Measurements from ENCODE around the gene MRPL2.

Gene MRPL2

DNA sequence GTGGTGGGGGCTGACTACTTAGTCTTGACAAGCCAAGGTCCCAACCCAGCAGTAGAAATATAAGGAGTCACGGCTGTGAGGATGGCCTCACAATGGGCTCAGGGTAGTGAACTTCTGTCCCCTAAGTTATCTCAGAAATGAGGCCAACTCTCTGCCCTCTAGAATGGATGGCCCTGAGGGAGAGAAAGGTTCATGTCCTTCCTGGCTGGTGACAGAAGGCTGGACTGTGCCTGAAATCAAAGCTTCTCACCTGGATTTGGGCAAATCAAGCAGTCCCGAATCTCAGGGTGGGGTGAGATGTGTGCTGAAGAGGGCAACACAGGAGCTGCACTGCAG lies 25.1 kb downstream of the MRPL2 start:
- no peak for DNase-seq (ENCODE audit: low spot score)
- WGBS, 2 donors (ENCODE audit: extremely low coverage in 2 of 2, insufficient read length in 2 of 2, insufficient replicate concordance in 1 of 2), result no CpG with 5 or more reads among the region's 2 CpGs
- Histone ChIP-seq H3K4me3 (ENCODE audit: low read length in 2 of 2) (no peak overlapping the region), H3K79me1 (ENCODE audit: low read depth, low read length) (peaks cover 4% of the 10 kb centered on the region), H3K18ac (ENCODE audit: low read length) (no peak overlapping the region), H2BK5ac (ENCODE audit: low read length) (no peak overlapping the region), H2BK120ac (ENCODE audit: low read depth, low read length) (no peak overlapping the region), H3K27ac (replicated peaks; ENCODE audit: low read length) (no peak overlapping the region), H2AK5ac (ENCODE audit: low read depth, low read length) (no peak overlapping the region), H3K9ac (ENCODE audit: low read depth, low read length, poor library complexity) (no peak overlapping the region), H3K23ac (ENCODE audit: low read depth, low read length, poor library complexity) (no peak overlapping the region), H3K36me3 (replicated peaks in 1 of 2; ENCODE audit: control insufficient read depth in 2 of 2, insufficient read depth in 2 of 2, low read length in 2 of 2) (peaks cover 47 to 83% of the 10 kb centered on the region in 2 donors), H3K9me3 (replicated peaks in 1 of 2; ENCODE audit: control insufficient read depth in 2 of 2, insufficient read depth in 1 of 2, low read depth in 1 of 2, low read length in 2 of 2) (no peaks in the 10 kb centered on the region), H3K4me2 (ENCODE audit: insufficient read depth, low read length, poor library complexity, severe bottlenecking) (no peak overlapping the region), H4K91ac (ENCODE audit: low read depth, low read length, poor library complexity) (no peak overlapping the region), H3K27me3 (ENCODE audit: control insufficient read depth in 3 of 3, insufficient read depth in 3 of 3, low read depth in 1 of 3, low read length in 3 of 3) (no peaks in the 10 kb centered on the region), H3K4ac (ENCODE audit: low read length) (no peak overlapping the region), H2AFZ (ENCODE audit: low read length) (no peak overlapping the region), H4K8ac (ENCODE audit: low read depth, low read length) (no peak overlapping the region), H3K14ac (ENCODE audit: low read length) (no peak overlapping the region), H2BK12ac (ENCODE audit: low read length) (no peak overlapping the region), H3K4me1 (ENCODE audit: control insufficient read depth in 2 of 2, insufficient read depth in 1 of 2, low read depth in 1 of 2, low read length in 2 of 2) (peaks cover 0 to 3% of the 10 kb centered on the region in 2 donors), H2BK15ac (ENCODE audit: low read length) (no peak overlapping the region)

DNA sequence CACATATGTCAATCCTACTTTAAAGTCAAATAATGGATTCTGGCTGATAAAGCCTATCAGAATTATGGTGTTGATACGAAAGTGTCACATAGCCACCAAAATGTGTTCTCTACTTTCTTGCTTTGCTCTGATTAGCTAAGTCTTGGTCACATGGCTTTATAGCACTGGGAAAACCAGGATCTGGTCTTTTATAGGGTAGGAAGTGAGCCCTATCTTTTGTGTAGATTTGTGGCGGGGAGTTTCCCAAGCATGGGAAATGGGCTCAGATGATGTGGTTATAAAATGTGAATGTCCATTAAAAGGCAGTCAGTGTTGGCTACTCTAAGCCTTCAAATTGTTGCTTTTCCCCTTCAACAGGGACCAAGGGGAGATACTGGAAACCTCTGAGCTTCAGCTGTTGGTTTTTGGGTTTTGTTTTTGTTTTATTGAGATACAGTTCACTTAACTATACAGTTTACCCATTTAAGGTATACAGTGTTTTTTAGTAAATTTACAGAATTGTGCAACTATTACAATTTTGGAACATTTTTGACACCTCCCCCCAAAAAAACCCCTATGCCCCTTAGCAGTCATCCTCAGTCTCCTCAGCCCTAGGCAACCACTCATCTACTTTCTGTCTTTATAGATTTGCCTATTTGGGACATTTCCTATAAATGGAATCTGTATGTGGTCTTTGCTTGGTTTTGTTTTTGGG lies 25.6 kb downstream of the MRPL2 start:
- Histone ChIP-seq H2BK5ac (ENCODE audit: low read length) (no peak overlapping the region), H2AFZ (ENCODE audit: low read length) (no peak overlapping the region), H4K8ac (ENCODE audit: low read depth, low read length) (no peak overlapping the region), H3K9ac (ENCODE audit: low read depth, low read length, poor library complexity) (no peak overlapping the region), H3K4me2 (ENCODE audit: insufficient read depth, low read length, poor library complexity, severe bottlenecking) (no peak overlapping the region), H3K79me1 (ENCODE audit: low read depth, low read length) (peaks cover 4% of the 10 kb centered on the region), H2BK120ac (ENCODE audit: low read depth, low read length) (no peak overlapping the region), H3K4ac (ENCODE audit: low read length) (no peak overlapping the region), H3K27ac (replicated peaks; ENCODE audit: low read length) (no peak overlapping the region), H3K36me3 (replicated peaks in 1 of 2; ENCODE audit: control insufficient read depth in 2 of 2, insufficient read depth in 2 of 2, low read length in 2 of 2) (peaks cover 47 to 83% of the 10 kb centered on the region in 2 donors), H3K18ac (ENCODE audit: low read length) (no peak overlapping the region), H3K14ac (ENCODE audit: low read length) (no peak overlapping the region), H3K27me3 (ENCODE audit: control insufficient read depth in 3 of 3, insufficient read depth in 3 of 3, low read depth in 1 of 3, low read length in 3 of 3) (no peaks in the 10 kb centered on the region), H3K9me3 (replicated peaks in 1 of 2; ENCODE audit: control insufficient read depth in 2 of 2, insufficient read depth in 1 of 2, low read depth in 1 of 2, low read length in 2 of 2) (no peaks in the 10 kb centered on the region), H2BK12ac (ENCODE audit: low read length) (no peak overlapping the region), H2AK5ac (ENCODE audit: low read depth, low read length) (no peak overlapping the region), H2BK15ac (ENCODE audit: low read length) (no peak overlapping the region), H4K91ac (ENCODE audit: low read depth, low read length, poor library complexity) (no peak overlapping the region), H3K4me1 (ENCODE audit: control insufficient read depth in 2 of 2, insufficient read depth in 1 of 2, low read depth in 1 of 2, low read length in 2 of 2) (peaks cover 0 to 3% of the 10 kb centered on the region in 2 donors), H3K4me3 (ENCODE audit: low read length in 2 of 2) (no peak overlapping the region), H3K23ac (ENCODE audit: low read depth, low read length, poor library complexity) (no peak overlapping the region)
- no CpG with 5 or more reads among the region's 2 CpGs for WGBS, 2 donors (ENCODE audit: extremely low coverage in 2 of 2, insufficient read length in 2 of 2, insufficient replicate concordance in 1 of 2)
- no peak for DNase-seq (ENCODE audit: low spot score)

DNA sequence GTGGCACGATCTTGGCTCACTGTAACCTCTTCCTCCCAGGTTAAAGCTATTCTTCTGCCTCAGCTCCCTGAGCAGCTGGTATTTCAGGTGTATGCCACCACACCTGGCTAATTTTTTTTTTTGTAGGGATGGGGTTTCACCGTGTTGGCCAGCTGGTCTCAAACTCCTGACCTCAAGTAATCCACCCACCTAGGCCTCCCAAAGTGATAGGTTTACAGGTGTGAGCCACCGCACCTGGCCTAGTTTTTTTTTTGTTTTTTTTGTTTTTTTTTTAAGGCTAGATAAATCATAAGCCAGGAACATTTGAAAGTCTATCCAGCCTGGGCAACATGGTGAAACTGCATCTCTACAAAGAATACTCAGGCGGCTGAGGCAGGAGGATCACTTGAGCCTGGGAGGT lies 26.9 kb downstream of the MRPL2 start:
- Histone ChIP-seq H3K9ac (ENCODE audit: low read depth, low read length, poor library complexity) (no peak overlapping the region), H4K8ac (ENCODE audit: low read depth, low read length) (no peak overlapping the region), H3K9me3 (replicated peaks in 1 of 2; ENCODE audit: control insufficient read depth in 2 of 2, insufficient read depth in 1 of 2, low read depth in 1 of 2, low read length in 2 of 2) (no peaks in the 10 kb centered on the region), H3K4me2 (ENCODE audit: insufficient read depth, low read length, poor library complexity, severe bottlenecking) (no peak overlapping the region), H3K4me1 (ENCODE audit: control insufficient read depth in 2 of 2, insufficient read depth in 1 of 2, low read depth in 1 of 2, low read length in 2 of 2) (peaks cover 0 to 3% of the 10 kb centered on the region in 2 donors), H3K36me3 (replicated peaks in 1 of 2; ENCODE audit: control insufficient read depth in 2 of 2, insufficient read depth in 2 of 2, low read length in 2 of 2) (peaks cover 38 to 82% of the 10 kb centered on the region in 2 donors), H3K27me3 (ENCODE audit: control insufficient read depth in 3 of 3, insufficient read depth in 3 of 3, low read depth in 1 of 3, low read length in 3 of 3) (no peaks in the 10 kb centered on the region), H3K23ac (ENCODE audit: low read depth, low read length, poor library complexity) (no peak overlapping the region), H2AK5ac (ENCODE audit: low read depth, low read length) (no peak overlapping the region), H3K14ac (ENCODE audit: low read length) (no peak overlapping the region), H2BK5ac (ENCODE audit: low read length) (no peak overlapping the region), H2BK120ac (ENCODE audit: low read depth, low read length) (no peak overlapping the region), H2BK15ac (ENCODE audit: low read length) (no peak overlapping the region), H2AFZ (ENCODE audit: low read length) (no peak overlapping the region), H3K18ac (ENCODE audit: low read length) (no peak overlapping the region), H3K4me3 (ENCODE audit: low read length in 2 of 2) (no peak overlapping the region), H3K27ac (replicated peaks; ENCODE audit: low read length) (no peak overlapping the region), H3K4ac (ENCODE audit: low read length) (no peak overlapping the region), H3K79me1 (ENCODE audit: low read depth, low read length) (peaks cover 3% of the 10 kb centered on the region), H2BK12ac (ENCODE audit: low read length) (no peak overlapping the region), H4K91ac (ENCODE audit: low read depth, low read length, poor library complexity) (no peak overlapping the region)
- DNase-seq (ENCODE audit: low spot score), result no peak
- WGBS, 2 donors (ENCODE audit: extremely low coverage in 2 of 2, insufficient read length in 2 of 2, insufficient replicate concordance in 1 of 2), result no CpG with 5 or more reads among the region's 4 CpGs

DNA sequence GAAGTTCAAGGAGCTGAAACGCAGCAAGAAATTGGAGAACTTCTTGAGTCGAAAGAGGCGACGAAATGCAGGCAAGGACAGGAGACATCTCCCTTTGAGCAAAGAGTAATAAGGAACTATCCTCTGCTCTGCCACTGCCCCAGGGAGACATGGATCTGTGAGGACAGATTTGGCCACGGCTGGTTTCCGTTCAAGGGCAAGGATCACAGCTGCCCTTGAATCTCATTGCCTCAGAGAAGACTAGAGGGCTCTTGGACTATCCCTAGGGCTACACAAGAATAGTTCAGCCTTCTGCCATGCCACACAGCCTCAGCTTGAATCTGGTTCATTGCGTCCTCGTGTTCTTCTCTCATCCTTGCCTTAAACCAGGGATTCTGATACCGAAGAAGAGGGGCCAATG lies 30.1 kb downstream of the MRPL2 start:
- H2BK12ac ChIP-seq (ENCODE audit: low read length), result no peak overlapping the region
- no peaks in the 10 kb centered on the region for H3K79me1 ChIP-seq (ENCODE audit: low read depth, low read length)
- DNase-seq (ENCODE audit: low spot score), result no peak
- no peak overlapping the region for H2BK120ac ChIP-seq (ENCODE audit: low read depth, low read length)
- no peak overlapping the region for H4K8ac ChIP-seq (ENCODE audit: low read depth, low read length)
- no peak overlapping the region for H3K23ac ChIP-seq (ENCODE audit: low read depth, low read length, poor library complexity)
- no peaks in the 10 kb centered on the region for H3K9me3 ChIP-seq (replicated peaks in 1 of 2; ENCODE audit: control insufficient read depth in 2 of 2, insufficient read depth in 1 of 2, low read depth in 1 of 2, low read length in 2 of 2)
- no peaks in the 10 kb centered on the region for H3K27me3 ChIP-seq (ENCODE audit: control insufficient read depth in 3 of 3, insufficient read depth in 3 of 3, low read depth in 1 of 3, low read length in 3 of 3)
- no peak overlapping the region for H3K27ac ChIP-seq (replicated peaks; ENCODE audit: low read length)
- H2BK5ac ChIP-seq (ENCODE audit: low read length), result no peak overlapping the region
- no peak overlapping the region for H3K14ac ChIP-seq (ENCODE audit: low read length)
- no peaks in the 10 kb centered on the region for H3K4me1 ChIP-seq (ENCODE audit: control insufficient read depth in 2 of 2, insufficient read depth in 1 of 2, low read depth in 1 of 2, low read length in 2 of 2)
- H2AK5ac ChIP-seq (ENCODE audit: low read depth, low read length), result no peak overlapping the region
- no peak overlapping the region for H4K91ac ChIP-seq (ENCODE audit: low read depth, low read length, poor library complexity)
- H3K9ac ChIP-seq (ENCODE audit: low read depth, low read length, poor library complexity), result no peak overlapping the region
- peaks cover 43 to 88% of the 10 kb centered on the region in 2 donors for H3K36me3 ChIP-seq (replicated peaks in 1 of 2; ENCODE audit: control insufficient read depth in 2 of 2, insufficient read depth in 2 of 2, low read length in 2 of 2)
- no peak overlapping the region for H3K4me3 ChIP-seq (ENCODE audit: low read length in 2 of 2)
- H2AFZ ChIP-seq (ENCODE audit: low read length), result no peak overlapping the region
- WGBS, 2 donors (ENCODE audit: extremely low coverage in 2 of 2, insufficient read length in 2 of 2, insufficient replicate concordance in 1 of 2), result no CpG with 5 or more reads among the region's 9 CpGs
- no peak overlapping the region for H3K18ac ChIP-seq (ENCODE audit: low read length)
- H3K4ac ChIP-seq (ENCODE audit: low read length), result no peak overlapping the region
- H2BK15ac ChIP-seq (ENCODE audit: low read length), result no peak overlapping the region
- no peak overlapping the region for H3K4me2 ChIP-seq (ENCODE audit: insufficient read depth, low read length, poor library complexity, severe bottlenecking)

Measured in neuronal stem cell (in vitro differentiated cells).